Fibroblast of lung (primary cell): ENCODE data around the gene PDSS1. TPM values are rescaled to one million over a fixed set of nuclear protein-coding genes. Genes with fewer than 3 reads are reported as not detected.
A peak's percentile ranks its signal among the peaks of the same experiment; 100 is the strongest.
"Not testable (repeated sequence)": the region's sequence is repeated elsewhere in the genome, so short reads cannot be mapped to it uniquely, and the experiment has no call there.

Source experiments
- DNase-seq, 2 donors: peaks; one replicate each; pipeline versions ENCODE4 v3.0.0 to v3.0.0-alpha.2; 2010; ENCODE audit warnings: low read depth in 2 of 2
- H2AFZ ChIP-seq: 2 replicates; pipeline ENCODE4 v1.5.1; 2012; ENCODE audit warnings: low read length, control low read depth, inconsistent platforms
- H3K27ac ChIP-seq: 2 replicates; pipeline ENCODE4 v1.5.1; 2011; ENCODE audit warnings: low read length, control low read depth; ENCODE audit not compliant: insufficient read depth
- H3K27me3 ChIP-seq: 2 replicates; pipeline ENCODE4 v1.5.1; 2011; ENCODE audit warnings: mild to moderate bottlenecking, low read length; ENCODE audit not compliant: control insufficient read depth, insufficient read depth
- H3K36me3 ChIP-seq: 2 replicates; pipeline ENCODE4 v1.5.1; 2011; ENCODE audit warnings: low read length; ENCODE audit not compliant: control insufficient read depth, insufficient read depth
- H3K4me1 ChIP-seq: 2 replicates; pipeline ENCODE4 v1.5.1; 2011; ENCODE audit warnings: low read length; ENCODE audit not compliant: control insufficient read depth, insufficient read depth; ENCODE audit errors: extremely low read depth
- H3K4me2 ChIP-seq: 2 replicates; pipeline ENCODE4 v1.5.1; 2011; ENCODE audit warnings: low read length, control low read depth; ENCODE audit not compliant: insufficient read depth; ENCODE audit errors: extremely low read depth
- H3K4me3 ChIP-seq, 4 experiments: fragments of 200-600 bp in 1 of 4; sonication (generic) in 1 of 4; replicated peaks in 1 of 4; 2 replicates each; pipeline ENCODE4 v1.5.1; 2011 to 2016; ENCODE audit warnings: low read length in 4 of 4, low read depth in 3 of 4, mild to moderate bottlenecking in 3 of 4, control low read depth in 2 of 4, inconsistent platforms in 1 of 4, mixed read lengths in 1 of 4; ENCODE audit not compliant: insufficient read depth in 1 of 4; ENCODE audit errors: control extremely low read depth in 1 of 4
- H3K79me2 ChIP-seq: 2 replicates; pipeline ENCODE4 v1.5.1; 2012; ENCODE audit warnings: mild to moderate bottlenecking, low read length, inconsistent platforms; ENCODE audit not compliant: control insufficient read depth, insufficient read depth
- H3K9ac ChIP-seq: 2 replicates; pipeline ENCODE4 v1.5.1; 2011; ENCODE audit warnings: mild to moderate bottlenecking, low read length, control low read depth; ENCODE audit not compliant: insufficient read depth
- H3K9me3 ChIP-seq: 2 replicates; pipeline ENCODE4 v1.5.1; 2012; ENCODE audit warnings: low read depth, low read length; ENCODE audit not compliant: control insufficient read depth, insufficient read depth
- H4K20me1 ChIP-seq: 2 replicates; pipeline ENCODE4 v1.5.1; 2011; ENCODE audit warnings: low read length; ENCODE audit not compliant: control insufficient read depth, insufficient read depth; ENCODE audit errors: extremely low read depth
- EZH2 ChIP-seq: IDR thresholded peaks from 2 replicates; pipeline ENCODE4 v1.5.1; 2012; ENCODE audit warnings: low read length, control low read depth, mild to moderate bottlenecking; ENCODE audit errors: missing control alignments
- polyA plus RNA-seq, 2 donors: library from polyadenylated mRNA; depleted of rRNA in 1 of 2; stranded (reverse) in 1 of 2; unstranded in 1 of 2; fragments of >200 nt; gene quantifications; 2 replicates each; pipeline ENCODE4 v1.2.1, GENCODE V29; 2011 to 2012; ENCODE audit warnings: missing spikeins in 1 of 2
- total RNA-seq: library from RNA; depleted of rRNA; stranded (reverse); fragments of >200 nt; gene quantifications from 2 replicates; pipeline ENCODE4 v1.2.1, GENCODE V29; 2014
- TF ChIP-seq, protein P1 (sequence below), 2 donors: IDR thresholded peaks in 1 of 2; conservative IDR thresholded peaks in 1 of 2; 1 replicate in 1 of 2; 2 replicates in 1 of 2; pipeline ENCODE4 v1.5.1; 2011 to 2012; ENCODE audit warnings: low read length in 2 of 2, control low read depth in 1 of 2, inconsistent platforms in 1 of 2, low read depth in 1 of 2, mild to moderate bottlenecking in 1 of 2

The PDSS1 gene
- total and polyA plus RNA-seq, 2 donors (not counting 1 experiment from before 2014, with no cell fraction given), result 1.8 to 11.1 TPM

DNA sequence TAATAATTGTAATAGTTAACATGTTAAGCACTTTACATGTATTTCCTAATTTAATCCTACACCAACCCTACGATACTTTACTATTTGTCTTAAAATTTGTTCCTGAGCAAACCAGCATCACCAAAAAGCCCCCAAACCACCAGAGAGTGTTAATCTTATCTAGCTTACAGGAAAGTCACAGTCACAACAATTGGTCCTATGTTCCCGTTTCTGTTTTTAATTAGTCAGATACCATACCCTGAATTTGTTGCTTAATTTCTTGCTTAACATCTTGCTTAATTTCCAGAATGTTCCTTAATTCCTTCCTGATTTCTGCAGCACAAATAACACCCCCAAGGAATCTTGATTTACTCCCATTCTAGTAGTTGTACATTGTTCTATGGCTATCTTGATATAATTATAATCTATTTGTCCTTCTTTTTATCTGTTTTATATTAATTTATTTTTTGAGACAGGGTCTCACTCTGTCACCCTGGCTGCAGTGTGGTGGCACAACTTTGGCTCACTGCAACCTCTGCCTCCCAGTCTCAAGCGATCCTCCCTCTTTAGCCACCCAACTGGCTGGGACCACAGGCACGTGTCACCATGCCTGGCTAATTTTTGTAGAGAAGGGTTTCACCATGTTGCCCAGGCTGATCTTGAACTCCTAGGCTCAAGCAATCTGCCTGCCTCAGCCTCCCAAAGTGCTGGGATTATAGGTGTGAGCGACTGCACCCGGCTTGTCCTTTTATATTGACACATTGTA lies 6.6 kb upstream of the PDSS1 start:
- Histone ChIP-seq H3K4me3 (no peak overlapping the region), H3K4me1 (no peaks in the 10 kb centered on the region), H3K9ac (no peak overlapping the region), H3K79me2 (no peaks in the 10 kb centered on the region), H3K27ac (no peak overlapping the region), H3K36me3 (no peaks in the 10 kb centered on the region), H3K4me2 (no peak overlapping the region), H4K20me1 (no peaks in the 10 kb centered on the region), H2AFZ (no peak overlapping the region), H3K9me3 (no peaks in the 10 kb centered on the region), H3K27me3 (no peaks in the 10 kb centered on the region)
- TF ChIP-seq, protein P1, sequence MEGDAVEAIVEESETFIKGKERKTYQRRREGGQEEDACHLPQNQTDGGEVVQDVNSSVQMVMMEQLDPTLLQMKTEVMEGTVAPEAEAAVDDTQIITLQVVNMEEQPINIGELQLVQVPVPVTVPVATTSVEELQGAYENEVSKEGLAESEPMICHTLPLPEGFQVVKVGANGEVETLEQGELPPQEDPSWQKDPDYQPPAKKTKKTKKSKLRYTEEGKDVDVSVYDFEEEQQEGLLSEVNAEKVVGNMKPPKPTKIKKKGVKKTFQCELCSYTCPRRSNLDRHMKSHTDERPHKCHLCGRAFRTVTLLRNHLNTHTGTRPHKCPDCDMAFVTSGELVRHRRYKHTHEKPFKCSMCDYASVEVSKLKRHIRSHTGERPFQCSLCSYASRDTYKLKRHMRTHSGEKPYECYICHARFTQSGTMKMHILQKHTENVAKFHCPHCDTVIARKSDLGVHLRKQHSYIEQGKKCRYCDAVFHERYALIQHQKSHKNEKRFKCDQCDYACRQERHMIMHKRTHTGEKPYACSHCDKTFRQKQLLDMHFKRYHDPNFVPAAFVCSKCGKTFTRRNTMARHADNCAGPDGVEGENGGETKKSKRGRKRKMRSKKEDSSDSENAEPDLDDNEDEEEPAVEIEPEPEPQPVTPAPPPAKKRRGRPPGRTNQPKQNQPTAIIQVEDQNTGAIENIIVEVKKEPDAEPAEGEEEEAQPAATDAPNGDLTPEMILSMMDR (conservative IDR thresholded peaks at IDR 0.05 in 1 of 2, IDR thresholded peaks at IDR 0.05 in 1 of 2; ENCODE audit: low read depth in 1 of 2, low read length in 2 of 2), result no peak
- TF ChIP-seq EZH2, result no peak
- DNase-seq, result no peak

DNA sequence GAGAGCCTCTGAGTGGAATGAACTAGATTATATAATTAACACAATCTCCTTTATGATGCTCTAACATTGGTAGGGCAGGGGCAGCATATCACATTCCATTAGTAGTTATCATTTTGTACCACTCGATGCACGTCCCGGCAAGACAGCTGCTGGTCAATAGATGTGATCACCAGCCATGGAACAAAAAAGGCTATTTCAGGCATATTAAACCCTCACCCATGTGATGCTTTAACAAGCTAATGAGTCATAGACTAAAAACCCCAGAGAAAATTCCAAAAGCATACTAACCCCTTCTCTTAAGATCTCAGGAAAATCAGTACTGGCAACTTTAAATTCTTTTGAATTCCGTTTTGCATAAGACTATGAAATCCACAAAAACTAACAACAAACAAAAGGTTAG lies 3.0 kb upstream of the PDSS1 start:
- H2AFZ ChIP-seq, H3K4me1 ChIP-seq, H3K27me3 ChIP-seq, H3K4me2 ChIP-seq, H3K27ac ChIP-seq, H4K20me1 ChIP-seq, H3K9ac ChIP-seq, H3K36me3 ChIP-seq, H3K4me3 ChIP-seq, H3K9me3 ChIP-seq: not testable (repeated sequence)
- peak in 1 of 2 donors; percentile 37 for DNase-seq
- H3K79me2 ChIP-seq, result peaks cover 19% of the 10 kb centered on the region

DNA sequence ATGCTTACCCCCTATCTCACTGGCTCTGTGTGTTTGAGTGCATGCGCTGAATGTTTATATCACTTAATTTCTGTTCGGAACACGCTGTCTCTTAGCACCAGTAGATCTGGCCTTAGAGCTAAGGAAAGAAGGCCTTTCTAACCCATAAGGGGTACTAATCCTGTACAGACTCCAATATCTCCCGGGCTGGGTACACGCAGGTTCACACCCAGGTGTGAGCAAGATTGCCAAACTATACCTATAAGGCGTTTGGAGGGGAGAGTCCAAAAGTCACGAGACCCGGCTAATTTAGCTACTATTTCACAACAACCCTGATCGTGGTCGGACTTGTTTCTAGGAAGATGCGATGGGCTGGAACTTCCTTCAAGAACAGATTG lies 727 bp upstream of the PDSS1 start:
- Histone ChIP-seq H3K9me3 (no peaks in the 10 kb centered on the region), H3K9ac (peak overlapping the region; percentile 77), H3K4me1 (peaks cover 4% of the 10 kb centered on the region), H2AFZ (peak overlapping the region; percentile 90), H3K4me2 (peak overlapping the region; percentile 90), H4K20me1 (no peaks in the 10 kb centered on the region), H3K79me2 (peaks cover 36% of the 10 kb centered on the region), H3K27ac (peak overlapping the region; percentile 84), H3K27me3 (no peaks in the 10 kb centered on the region), H3K4me3 (peak overlapping the region; percentile 78 to 91 (median 88)), H3K36me3 (no peaks in the 10 kb centered on the region)
- DNase-seq, result peak in 1 of 2 donors; percentile 68
- TF ChIP-seq, protein P1 (conservative IDR thresholded peaks at IDR 0.05 in 1 of 2, IDR thresholded peaks at IDR 0.05 in 1 of 2; ENCODE audit: low read depth in 1 of 2, low read length in 2 of 2), result no peak
- no peak for TF ChIP-seq EZH2
